Common myeloid progenitor, CD34-positive (primary cell): ENCODE data around the gene PSTPIP1.
"Not testable (repeated sequence)": the region's sequence is repeated elsewhere in the genome, so short reads cannot be mapped to it uniquely, and the experiment has no call there.

Experiments
- CTCF ChIA-PET: fragments of 350-600 bp; sonication (Branson Sonifier 250); formaldehyde crosslinking; loops from one replicate; lab custom pipeline; 2021; ENCODE audit warnings: antibody characterized with exemption; lab: Charles Lee
- POLR2A ChIA-PET: fragments of 350-600 bp; sonication (Branson Sonifier 250); formaldehyde crosslinking; loops from one replicate; lab custom pipeline; 2021; ENCODE audit warnings: antibody characterized with exemption; lab: Charles Lee
- DNase-seq, 3 donors: peaks; one replicate each; pipeline versions ENCODE4 v3.0.0 to v3.0.0-alpha.2; 2013
- H3K27ac ChIP-seq, 2 experiments: 1 replicate in 1 of 2; 2 replicates in 1 of 2; pipeline ENCODE4 v1.7.0; 2013; ENCODE audit warnings: inconsistent platforms in 2 of 2, low read length in 2 of 2, mild to moderate bottlenecking in 2 of 2, low read depth in 1 of 2, moderate library complexity in 1 of 2; ENCODE audit not compliant: severe bottlenecking in 2 of 2, insufficient read depth in 1 of 2, poor library complexity in 1 of 2
- H3K27me3 ChIP-seq, 5 experiments: replicated peaks in 2 of 5; 1 replicate in 3 of 5; 2 replicates in 2 of 5; pipeline versions ENCODE4 v1.6.1 to v1.7.0; 2013; ENCODE audit warnings: low read length in 4 of 5, mild to moderate bottlenecking in 2 of 5, moderate library complexity in 2 of 5, inconsistent platforms in 1 of 5; ENCODE audit not compliant: insufficient read depth in 5 of 5, control insufficient read depth in 4 of 5
- H3K36me3 ChIP-seq, 4 experiments: 1 replicate in 2 of 4; 2 replicates in 2 of 4; pipeline versions ENCODE4 v1.6.1 to v1.7.0; 2013; ENCODE audit warnings: low read length in 3 of 4, control low read depth in 1 of 4, mild to moderate bottlenecking in 1 of 4; ENCODE audit not compliant: control insufficient read depth in 4 of 4, insufficient read depth in 4 of 4
- H3K4me1 ChIP-seq, 4 experiments: 1 replicate in 3 of 4; 2 replicates in 1 of 4; pipeline versions ENCODE4 v1.6.1 to v1.7.1; 2013; ENCODE audit warnings: low read length in 3 of 4, mild to moderate bottlenecking in 3 of 4, control low read depth in 1 of 4, inconsistent platforms in 1 of 4, moderate library complexity in 1 of 4; ENCODE audit not compliant: control insufficient read depth in 4 of 4, insufficient read depth in 4 of 4; ENCODE audit errors: control extremely low read depth in 1 of 4
- H3K4me3 ChIP-seq, 7 experiments: 1 replicate in 4 of 7; 2 replicates in 3 of 7; pipeline versions ENCODE4 v1.5.1 to v1.7.0; 2013; ENCODE audit warnings: mild to moderate bottlenecking in 7 of 7, low read length in 6 of 7, moderate library complexity in 6 of 7, inconsistent platforms in 2 of 7, low read depth in 2 of 7, control low read depth in 1 of 7; ENCODE audit not compliant: insufficient read depth in 4 of 7, control insufficient read depth in 1 of 7; ENCODE audit errors: extremely low read depth in 1 of 7
- H3K9me3 ChIP-seq, 5 experiments: 1 replicate in 4 of 5; 2 replicates in 1 of 5; pipeline versions ENCODE4 v1.6.1 to v1.7.1; 2013; ENCODE audit warnings: low read length in 4 of 5, mild to moderate bottlenecking in 2 of 5, inconsistent platforms in 1 of 5, low read depth in 1 of 5, moderate library complexity in 1 of 5; ENCODE audit not compliant: control insufficient read depth in 4 of 5, insufficient read depth in 2 of 5; ENCODE audit errors: control extremely low read depth in 1 of 5
- WGBS: methylation state at CpG from one replicate; pipeline ENCODE4 v1.1.5; 2013; ENCODE audit not compliant: insufficient coverage; 5-methylcytosine and 5-hydroxymethylcytosine counted together

Gene PSTPIP1

DNA sequence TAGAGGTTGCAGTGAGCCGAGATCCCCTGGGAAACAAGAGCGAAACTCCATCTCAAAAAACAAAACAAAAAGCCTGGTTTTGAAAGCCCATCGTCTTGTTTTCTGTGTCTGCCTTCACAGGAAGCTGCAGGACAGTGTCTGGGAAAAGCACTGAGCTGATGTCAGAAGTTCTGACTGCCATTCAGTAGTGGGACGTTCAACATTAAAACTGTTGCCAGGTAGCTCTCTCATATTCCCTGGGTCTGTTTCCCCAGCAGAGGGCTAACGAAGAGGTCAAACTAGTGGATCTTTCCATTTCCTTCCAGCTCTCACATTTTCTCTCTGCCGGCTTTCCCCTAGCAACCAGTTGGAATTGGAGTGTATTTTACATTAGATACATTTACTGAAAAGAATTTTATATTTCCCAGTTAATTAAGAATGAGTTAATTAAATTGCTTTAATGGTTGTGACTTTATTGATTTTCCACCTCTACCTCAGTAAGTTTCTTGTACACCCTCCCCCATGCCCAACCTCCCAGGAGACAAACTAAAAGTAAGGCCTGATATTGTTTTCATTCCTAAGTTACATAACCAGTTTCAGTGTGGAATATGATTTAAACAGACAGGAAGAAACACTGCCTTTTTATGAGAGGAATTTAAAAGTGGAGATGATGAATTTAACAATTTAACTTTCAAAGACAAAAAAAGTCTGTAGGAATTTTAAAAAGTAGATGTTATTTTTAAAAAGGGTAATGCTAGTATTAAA, 33.5 kb upstream of the PSTPIP1 start:
- Histone ChIP-seq H3K4me1 (no peaks in the 10 kb centered on the region), H3K36me3 (no peaks in the 10 kb centered on the region), H3K27ac (no peak overlapping the region), H3K4me3 (no peak overlapping the region), H3K27me3 (peaks cover 0 to 3% (median 0%) of the 10 kb centered on the region in 5 experiments), H3K9me3 (no peaks in the 10 kb centered on the region)
- POLR2A ChIA-PET = no interaction called here
- CTCF ChIA-PET = interaction anchor here (0.7 to 2.5 kb wide), 3 partner anchors 12 to 70 kb away, joined by 3 to 15 read pairs (median 3); no protein-coding TSS in a partner anchor
- WGBS = 95% methylated on average over 3 of the region's 6 CpGs
- no peak for DNase-seq

DNA sequence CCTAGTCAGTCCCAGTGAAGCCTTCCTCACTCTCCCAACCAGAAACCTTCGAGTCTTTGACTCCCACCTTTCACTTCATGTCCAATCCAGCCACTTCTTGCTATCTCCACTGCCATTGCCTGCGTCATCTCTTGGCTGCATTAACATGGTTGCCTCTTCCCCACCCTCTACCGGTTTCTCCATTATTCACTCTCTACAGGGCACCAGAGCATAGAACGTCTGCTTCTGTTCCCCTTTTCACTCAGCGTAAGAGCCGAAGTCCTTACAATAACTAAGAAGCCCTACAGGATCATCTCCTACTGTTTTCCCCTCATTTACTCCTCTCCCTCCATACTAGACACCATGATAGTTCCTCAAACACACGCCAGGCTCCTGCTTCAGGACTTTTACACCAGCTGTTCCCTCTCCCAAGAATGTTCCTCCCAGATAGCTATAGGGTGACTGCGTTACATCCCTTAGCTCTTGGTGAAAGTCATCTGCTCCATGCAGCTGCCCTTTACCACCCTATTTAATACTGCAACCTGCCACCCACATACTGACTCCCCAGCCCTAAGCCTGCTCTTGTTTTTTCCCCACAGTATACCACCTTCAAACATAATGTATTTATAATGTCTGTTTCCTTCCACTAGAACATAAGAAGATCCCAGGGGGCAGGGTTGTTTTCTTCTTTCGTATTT, 32.5 kb upstream of the PSTPIP1 start:
- ChIA-PET POLR2A (no interaction called here), CTCF (interaction anchor here (2.1 to 2.5 kb wide), 2 partner anchors 11 to 69 kb away, joined by 5 to 15 read pairs; no protein-coding TSS in a partner anchor)

DNA sequence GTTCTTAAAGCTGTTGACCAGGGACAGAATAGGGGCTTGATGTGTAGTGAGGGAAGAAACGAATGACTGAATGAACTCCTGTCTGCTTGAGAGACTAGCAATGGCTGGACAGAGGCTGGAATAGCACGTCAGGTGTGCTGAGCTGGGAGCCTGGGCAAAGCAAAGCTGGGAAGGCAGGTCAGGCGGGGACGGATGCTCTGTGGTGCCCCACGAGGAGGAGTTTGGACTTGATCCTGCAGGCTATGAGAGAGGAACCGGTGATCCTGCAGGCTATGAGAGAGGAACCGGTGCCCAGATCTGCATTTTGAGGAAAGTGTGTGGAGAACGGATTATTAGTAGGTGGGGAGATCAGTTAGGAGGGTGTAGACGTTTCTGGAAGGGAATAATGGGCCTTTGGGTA, 31.3 kb upstream of the PSTPIP1 start:
- 100% methylated on average over 9 of the region's 9 CpGs for WGBS
- Histone ChIP-seq H3K36me3 (no peaks in the 10 kb centered on the region), H3K4me3 (no peak overlapping the region), H3K4me1 (no peaks in the 10 kb centered on the region), H3K27ac (no peak overlapping the region), H3K27me3 (peaks cover 0 to 3% (median 0%) of the 10 kb centered on the region in 5 experiments), H3K9me3 (no peaks in the 10 kb centered on the region)
- CTCF ChIA-PET = interaction anchor here (0.6 to 2.5 kb wide), 3 partner anchors 10 to 868 kb away, joined by 3 to 15 read pairs (median 5); no protein-coding TSS in a partner anchor
- POLR2A ChIA-PET = no interaction called here
- no peak for DNase-seq

More for the DNA sequence above, 32.5 kb upstream of the PSTPIP1 start:
- Histone ChIP-seq H3K27me3 (peaks cover 0 to 3% (median 0%) of the 10 kb centered on the region in 5 experiments), H3K36me3 (no peaks in the 10 kb centered on the region), H3K4me3 (no peak overlapping the region), H3K4me1 (no peaks in the 10 kb centered on the region), H3K27ac (no peak overlapping the region), H3K9me3 (no peaks in the 10 kb centered on the region)
- 93% methylated on average over 8 of the region's 9 CpGs for WGBS
- DNase-seq = no peak

DNA sequence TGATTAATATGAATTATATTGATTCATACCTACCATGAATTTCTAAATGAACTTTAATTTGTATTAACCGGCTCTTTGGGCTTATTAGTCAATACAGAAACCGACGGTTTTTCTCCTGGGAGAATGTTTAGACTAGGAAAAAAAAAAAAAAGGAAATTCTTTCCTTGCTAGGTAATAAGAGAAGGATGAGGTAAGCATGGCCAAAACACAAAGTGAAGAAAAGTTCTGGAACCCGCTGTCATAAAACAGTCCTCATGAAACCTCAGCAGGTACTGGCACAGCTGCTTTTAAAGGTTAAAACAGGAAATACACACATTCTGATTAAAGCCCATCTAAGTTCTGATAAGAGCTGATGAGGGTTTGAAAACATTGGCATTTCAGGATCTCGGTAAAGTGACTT, 30.8 kb upstream of the PSTPIP1 start:
- Histone ChIP-seq H3K9me3 (no peaks in the 10 kb centered on the region), H3K36me3 (no peaks in the 10 kb centered on the region), H3K27ac (no peak overlapping the region), H3K4me3 (no peak overlapping the region), H3K4me1 (no peaks in the 10 kb centered on the region), H3K27me3 (peaks cover 0 to 3% (median 0%) of the 10 kb centered on the region in 5 experiments)
- no CpG with 5 or more reads among the region's 5 CpGs for WGBS
- no peak for DNase-seq
- POLR2A ChIA-PET = interaction anchor here (0.5 to 0.6 kb wide), 2 partner anchors 15 to 239 kb away, joined by 5 read pairs; no protein-coding TSS in a partner anchor
- CTCF ChIA-PET = interaction anchor here (0.9 to 2.1 kb wide), 3 partner anchors 9 to 62 kb away, joined by 3 to 5 read pairs (median 5); no protein-coding TSS in a partner anchor

DNA sequence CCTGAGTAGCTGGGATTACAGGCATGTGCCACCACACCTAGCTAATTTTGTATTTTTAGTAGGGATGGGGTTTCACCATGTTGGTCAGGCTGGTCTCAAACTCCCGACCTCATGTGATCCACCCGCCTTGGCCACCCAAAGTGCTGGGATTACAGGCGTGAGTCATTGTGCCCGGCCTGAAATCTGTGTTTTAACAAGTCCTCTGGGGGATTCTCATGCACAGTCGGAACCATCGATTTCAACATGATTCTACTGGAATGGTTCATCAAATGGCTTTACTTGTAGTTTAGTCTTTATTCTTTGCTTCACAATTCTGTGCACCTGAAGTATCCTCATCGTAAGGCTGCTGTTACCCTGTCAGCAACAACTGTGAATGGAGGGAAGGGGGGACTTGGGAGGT, 28.9 kb upstream of the PSTPIP1 start:
- 100% methylated on average over 4 of the region's 7 CpGs for WGBS
- H3K36me3 ChIP-seq, POLR2A ChIA-PET, H3K4me1 ChIP-seq, H3K4me3 ChIP-seq, H3K27me3 ChIP-seq, DNase-seq, CTCF ChIA-PET, H3K9me3 ChIP-seq, H3K27ac ChIP-seq: not testable (repeated sequence)

DNA sequence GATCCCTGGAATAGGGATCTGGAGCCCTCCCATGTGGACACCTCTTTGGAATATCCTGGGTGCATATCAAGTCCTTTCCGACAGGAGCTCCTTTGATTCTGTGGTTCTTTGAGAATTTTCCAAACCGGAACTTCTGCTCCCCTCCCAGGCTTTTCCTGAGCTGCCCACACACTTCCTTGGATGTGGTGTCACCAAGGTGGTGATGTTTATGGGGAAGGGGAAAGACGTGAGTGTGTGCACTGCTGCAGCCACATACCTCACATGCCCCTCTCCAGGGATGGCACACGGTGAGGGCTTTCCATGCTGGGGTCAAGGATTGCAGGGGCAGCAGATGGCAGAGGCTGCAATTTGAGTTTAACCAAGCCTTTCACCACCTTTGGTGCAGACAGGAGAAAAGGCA, 27.9 kb upstream of the PSTPIP1 start:
- no peaks in the 10 kb centered on the region for H3K36me3 ChIP-seq
- DNase-seq = no peak
- peaks cover 0 to 3% (median 0%) of the 10 kb centered on the region in 5 experiments for H3K27me3 ChIP-seq
- no peak overlapping the region for H3K4me3 ChIP-seq
- 80% methylated on average over 1 of the region's 4 CpGs for WGBS
- H3K9me3 ChIP-seq = no peaks in the 10 kb centered on the region
- POLR2A ChIA-PET = no interaction called here
- CTCF ChIA-PET = interaction anchor here (1.1 to 19.0 kb wide), 2 partner anchors 12 to 62 kb away, joined by 3 to 269 read pairs; no protein-coding TSS in a partner anchor
- no peaks in the 10 kb centered on the region for H3K4me1 ChIP-seq
- H3K27ac ChIP-seq = no peak overlapping the region
